BLaER1 treated with 17β-estradiol and CSF1 and Interleukin-3, amounts not matched to agents 10 nM and 100 nM (cell line): ENCODE measurements around the gene TPO.

ENCODE experiments used
- H3K27ac ChIP-seq, 11 experiments: shearing (Covaris generic); formaldehyde crosslinking; 2 replicates each; pipeline ENCODE4 v1.8.1; 2022
- H3K27me3 ChIP-seq, 11 experiments: shearing (Covaris generic); formaldehyde crosslinking; 2 replicates each; pipeline ENCODE4 v1.8.1; 2022
- H3K36me3 ChIP-seq, 11 experiments: shearing (Covaris generic); formaldehyde crosslinking; 2 replicates each; pipeline ENCODE4 v1.8.1; 2022
- H3K4me1 ChIP-seq, 10 experiments: shearing (Covaris generic); formaldehyde crosslinking; 2 replicates each; pipeline ENCODE4 v1.8.1; 2022
- H3K4me2 ChIP-seq, 11 experiments: shearing (Covaris generic); formaldehyde crosslinking; 2 replicates each; pipeline ENCODE4 v1.8.1; 2022
- H3K4me3 ChIP-seq, 10 experiments: shearing (Covaris generic); formaldehyde crosslinking; 2 replicates each; pipeline ENCODE4 v1.8.1; 2022
- H3K9ac ChIP-seq, 11 experiments: shearing (Covaris generic); formaldehyde crosslinking; 2 replicates each; pipeline ENCODE4 v1.8.1; 2022
- H3K9me3 ChIP-seq, 11 experiments: shearing (Covaris generic); formaldehyde crosslinking; replicated peaks in 1 of 11; 2 replicates each; pipeline ENCODE4 v1.8.1; 2022
- H4K20me1 ChIP-seq, 11 experiments: shearing (Covaris generic); formaldehyde crosslinking; 2 replicates each; pipeline ENCODE4 v1.8.1; 2022
- Cebpa-rat ChIP-seq, 11 experiments: shearing (Covaris generic); IDR thresholded peaks; 2 replicates each; pipeline ENCODE4 v1.8.1; 2022

Gene TPO

GRCh38 chr2:1502891-1503304, 89.6 kb downstream of the TPO start:
- Histone ChIP-seq H3K4me1 (peaks cover 0 to 71% (median 58%) of the 10 kb centered on the region in 10 experiments; a peak in 14 of 20 replicates), H4K20me1 (no peaks in the 10 kb centered on the region; a peak in 1 of 22 replicates), H3K9ac (no peak overlapping the region), H3K9me3 (no peaks in the 10 kb centered on the region), H3K4me2 (peak overlapping the region in 4 of 11 experiments; percentile 43 to 75 (median 58); a peak in 8 of 22 replicates), H3K27me3 (peaks cover 0 to 24% (median 0%) of the 10 kb centered on the region in 11 experiments; a peak in 7 of 22 replicates), H3K4me3 (no peak overlapping the region), H3K36me3 (no peaks in the 10 kb centered on the region), H3K27ac (no peak overlapping the region)
- TF ChIP-seq Cebpa-rat (IDR thresholded peaks at IDR 0.05) = no peak

GRCh38 chr2:1503471-1504310, 90.4 kb downstream of the TPO start:
- TF ChIP-seq Cebpa-rat (IDR thresholded peaks at IDR 0.05) = no peak
- Histone ChIP-seq H3K27me3 (peaks cover 0 to 19% (median 0%) of the 10 kb centered on the region in 11 experiments; a peak in 7 of 22 replicates), H3K36me3 (no peaks in the 10 kb centered on the region), H3K27ac (no peak overlapping the region), H4K20me1 (no peaks in the 10 kb centered on the region; a peak in 1 of 22 replicates), H3K4me2 (peak overlapping the region in 7 of 11 experiments; percentile 23 to 75 (median 52); a peak in 14 of 22 replicates), H3K4me3 (no peak overlapping the region), H3K4me1 (peaks cover 0 to 63% (median 50%) of the 10 kb centered on the region in 10 experiments; a peak in 14 of 20 replicates), H3K9ac (no peak overlapping the region), H3K9me3 (no peaks in the 10 kb centered on the region)

GRCh38 chr2:1504311-1504750, 91.1 kb downstream of the TPO start:
- Histone ChIP-seq H3K4me3 (no peak overlapping the region), H3K4me2 (peak overlapping the region in 7 of 11 experiments; percentile 23 to 75 (median 52); a peak in 11 of 22 replicates), H3K36me3 (no peaks in the 10 kb centered on the region), H3K9me3 (peaks cover 0 to 4% (median 3%) of the 10 kb centered on the region in 11 experiments; a peak in 8 of 22 replicates), H3K27ac (no peak overlapping the region), H4K20me1 (no peaks in the 10 kb centered on the region; a peak in 1 of 22 replicates), H3K4me1 (peaks cover 0 to 57% (median 44%) of the 10 kb centered on the region in 10 experiments; a peak in 14 of 20 replicates), H3K9ac (no peak overlapping the region), H3K27me3 (peaks cover 0 to 16% (median 0%) of the 10 kb centered on the region in 11 experiments; a peak in 7 of 22 replicates)
- TF ChIP-seq Cebpa-rat (IDR thresholded peaks at IDR 0.05) = no peak

- no peaks in the 10 kb centered on the region; a peak in 1 of 22 replicates for H4K20me1 ChIP-seq
Observed at GRCh38 chr2:1505031-1505441, 91.8 kb downstream of the TPO start.

GRCh38 chr2:1509271-1510065, 96.2 kb downstream of the TPO start:
- peaks cover 0 to 16% (median 5%) of the 10 kb centered on the region in 10 experiments; a peak in 9 of 20 replicates for H3K4me1 ChIP-seq
- H3K4me2 ChIP-seq = no peak overlapping the region

More at GRCh38 chr2:1505031-1505441, 91.8 kb downstream of the TPO start:
- Histone ChIP-seq H3K4me1 (peaks cover 0 to 50% (median 37%) of the 10 kb centered on the region in 10 experiments; a peak in 14 of 20 replicates), H3K9ac (no peak overlapping the region), H3K27me3 (peaks cover 0 to 9% (median 0%) of the 10 kb centered on the region in 11 experiments; a peak in 6 of 22 replicates), H3K36me3 (no peaks in the 10 kb centered on the region), H3K27ac (no peak overlapping the region), H3K4me3 (no peak overlapping the region), H3K4me2 (no peak overlapping the region; a peak in 1 of 22 replicates), H3K9me3 (peaks cover 0 to 7% (median 4%) of the 10 kb centered on the region in 11 experiments; a peak in 8 of 22 replicates)
- TF ChIP-seq Cebpa-rat (IDR thresholded peaks at IDR 0.05) = no peak

GRCh38 chr2:1510176-1510575, 96.9 kb downstream of the TPO start:
- H3K4me1 ChIP-seq = peaks cover 0 to 17% (median 6%) of the 10 kb centered on the region in 10 experiments; a peak in 8 of 20 replicates
- H3K9me3 ChIP-seq = peaks cover 0 to 10% (median 4%) of the 10 kb centered on the region in 11 experiments; a peak in 8 of 22 replicates
- no peaks in the 10 kb centered on the region for H3K36me3 ChIP-seq
- H3K27ac ChIP-seq = no peak overlapping the region
- H3K4me3 ChIP-seq = no peak overlapping the region
- no peak overlapping the region for H3K4me2 ChIP-seq
- H3K9ac ChIP-seq = no peak overlapping the region
- H3K27me3 ChIP-seq = no peaks in the 10 kb centered on the region
- TF ChIP-seq Cebpa-rat (IDR thresholded peaks at IDR 0.05) = no peak
- no peaks in the 10 kb centered on the region; a peak in 1 of 22 replicates for H4K20me1 ChIP-seq

More at GRCh38 chr2:1509271-1510065, 96.2 kb downstream of the TPO start:
- Histone ChIP-seq H3K27me3 (no peaks in the 10 kb centered on the region), H3K4me3 (no peak overlapping the region), H4K20me1 (no peaks in the 10 kb centered on the region), H3K27ac (no peak overlapping the region), H3K9ac (no peak overlapping the region), H3K36me3 (no peaks in the 10 kb centered on the region), H3K9me3 (peaks cover 0 to 10% (median 4%) of the 10 kb centered on the region in 11 experiments; a peak in 8 of 22 replicates)
- no peak for TF ChIP-seq Cebpa-rat (IDR thresholded peaks at IDR 0.05)

- Histone ChIP-seq H3K36me3 (no peaks in the 10 kb centered on the region), H3K9ac (no peak overlapping the region), H3K9me3 (peaks cover 0 to 10% (median 4%) of the 10 kb centered on the region in 11 experiments; a peak in 8 of 22 replicates), H3K4me3 (no peak overlapping the region), H3K4me2 (no peak overlapping the region), H4K20me1 (no peaks in the 10 kb centered on the region; a peak in 1 of 22 replicates), H3K27me3 (no peaks in the 10 kb centered on the region), H3K27ac (no peak overlapping the region), H3K4me1 (peaks cover 0 to 29% (median 7%) of the 10 kb centered on the region in 10 experiments; a peak in 8 of 20 replicates)
- no peak for TF ChIP-seq Cebpa-rat (IDR thresholded peaks at IDR 0.05)
Observed at GRCh38 chr2:1511455-1511854, 98.2 kb downstream of the TPO start.
